HG02840 (cell line): ENCODE data around the gene TRIM66.
"Not testable (repeated sequence)": the region's sequence is repeated elsewhere in the genome, so short reads cannot be mapped to it uniquely, and the experiment has no call there.

ENCODE experiments used
- ATAC-seq: cut with Tn5 transposase; IDR thresholded peaks from one replicate; pipeline ENCODE4 v1.9.1; 2021; ENCODE audit warnings: mild to moderate bottlenecking, moderate library complexity, moderate number of reproducible peaks; ENCODE audit not compliant: unreplicated experiment, low FRiP score

TRIM66 gene

GRCh38 chr11:8692417-8692816, 10.0 kb upstream of the TRIM66 start:
- no peak for ATAC-seq

DNA sequence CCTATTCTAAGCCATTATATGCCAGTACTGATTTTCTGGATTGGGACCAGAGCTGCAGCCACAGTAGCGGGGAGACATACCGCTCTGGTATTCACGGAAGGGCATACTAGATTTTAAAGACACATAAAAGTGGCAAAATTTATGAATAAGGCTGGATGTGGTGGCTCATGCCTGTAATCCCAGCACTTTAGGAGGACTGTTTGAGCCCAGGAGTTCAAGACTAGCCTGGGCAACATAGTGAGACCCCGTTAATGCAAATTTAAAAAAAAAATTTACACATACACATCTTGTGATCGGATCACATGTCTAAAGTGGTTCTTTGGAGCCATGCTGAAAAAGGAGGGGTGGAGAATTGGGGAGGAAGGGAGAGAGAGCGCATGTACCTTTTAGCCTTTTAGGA, 9.1 kb upstream of the TRIM66 start:
- no peak for ATAC-seq

DNA sequence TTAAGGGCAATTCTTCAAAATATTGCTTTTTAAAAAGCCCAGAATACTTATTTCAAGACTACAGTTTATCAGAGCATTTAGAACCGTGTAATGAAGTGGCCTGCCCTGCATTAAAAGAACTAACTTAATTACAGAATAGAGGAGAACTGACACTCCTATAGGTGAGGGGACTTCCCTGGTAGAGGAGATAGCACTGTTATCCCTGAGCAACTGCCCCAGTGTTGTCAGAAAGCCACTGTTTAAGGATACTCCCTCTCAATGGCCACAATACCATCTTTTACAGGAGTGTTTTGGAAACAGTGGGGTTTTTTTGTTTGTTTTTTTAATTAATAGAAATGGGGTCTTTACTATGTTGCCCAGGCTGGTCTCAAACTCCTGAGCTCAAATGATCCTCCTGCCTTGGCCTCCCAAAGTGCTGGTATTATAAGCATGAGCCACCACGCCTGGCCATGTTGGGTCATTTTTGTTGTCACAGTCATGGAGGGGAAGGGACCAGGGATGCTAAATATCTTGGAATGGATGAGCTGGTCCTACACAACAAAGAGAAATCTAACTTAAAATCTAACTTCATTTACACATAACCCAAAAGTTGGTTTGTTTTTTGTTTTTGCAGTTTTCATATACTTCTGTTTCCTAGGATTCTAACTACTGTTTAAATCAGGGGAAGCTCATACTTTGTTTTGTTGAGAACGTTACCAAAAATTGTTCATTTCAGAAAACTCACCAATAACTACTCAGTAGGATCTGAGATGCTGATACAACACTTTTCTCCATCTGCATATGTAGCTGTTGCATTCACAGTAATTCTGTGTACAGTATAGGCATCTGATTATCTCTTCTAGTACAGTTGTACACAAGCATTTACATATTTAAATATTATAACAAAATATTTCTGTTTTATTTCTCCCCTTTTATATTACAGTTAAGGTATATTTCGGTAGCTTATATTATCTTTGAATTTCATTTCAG, 8.2 kb upstream of the TRIM66 start:
- ATAC-seq: no peak

GRCh38 chr11:8689726-8690255, 7.3 kb upstream of the TRIM66 start:
- no peak for ATAC-seq

DNA sequence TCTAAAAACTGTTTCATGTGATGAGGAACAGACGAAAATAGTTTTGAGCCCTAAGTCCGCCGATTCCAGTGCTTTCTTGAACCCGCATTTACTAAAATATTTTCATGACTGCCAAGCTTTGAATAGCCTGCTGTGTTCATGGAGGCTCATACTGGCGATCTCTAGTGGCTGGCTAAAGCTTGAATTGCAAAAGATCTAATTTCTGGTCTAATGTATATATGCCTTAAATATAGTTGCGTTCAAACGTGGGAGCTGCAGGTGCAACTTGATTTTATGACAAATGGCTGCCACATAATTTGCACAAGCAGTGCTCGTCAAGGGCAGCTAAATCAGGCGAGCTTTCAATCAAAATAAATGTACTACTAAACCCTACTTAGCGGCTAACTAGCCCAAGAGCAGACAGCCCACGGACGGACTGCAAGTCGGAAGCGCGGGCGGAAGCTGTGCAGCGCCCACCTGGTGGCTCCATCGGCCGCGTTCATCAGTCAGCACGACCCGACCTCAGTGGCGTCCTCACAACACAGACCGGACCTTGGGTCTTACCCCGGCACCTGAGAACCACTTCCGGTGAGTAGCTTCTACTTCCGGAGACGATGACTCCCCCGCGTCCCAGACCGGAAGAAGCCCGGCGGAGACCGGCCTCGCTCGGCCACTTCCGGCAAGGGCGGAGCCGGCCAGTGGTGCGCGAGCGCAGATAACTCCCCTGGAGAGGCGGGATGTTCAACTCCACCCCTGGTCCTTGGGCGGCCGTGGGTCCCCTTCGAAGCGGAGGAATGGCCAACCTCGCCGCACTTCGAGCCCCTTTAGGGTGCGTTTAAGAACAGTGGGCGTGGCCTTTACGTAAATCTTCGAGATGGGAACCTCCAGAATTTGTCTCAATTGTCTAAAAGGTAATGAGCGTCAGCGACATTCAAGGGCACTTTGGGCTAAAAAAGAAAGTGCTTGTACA, 6.2 kb upstream of the TRIM66 start:
- ATAC-seq: peak; percentile 98

GRCh38 chr11:8686325-8686724, 3.9 kb upstream of the TRIM66 start:
- ATAC-seq: no peak

- ATAC-seq: no peak
Measured at GRCh38 chr11:8685820-8686219, 3.4 kb upstream of the TRIM66 start.

GRCh38 chr11:8685306-8685705, 2.8 kb upstream of the TRIM66 start:
- ATAC-seq: no peak

- no peak for ATAC-seq
Measured at GRCh38 chr11:8684600-8685290, 2.3 kb upstream of the TRIM66 start.

DNA sequence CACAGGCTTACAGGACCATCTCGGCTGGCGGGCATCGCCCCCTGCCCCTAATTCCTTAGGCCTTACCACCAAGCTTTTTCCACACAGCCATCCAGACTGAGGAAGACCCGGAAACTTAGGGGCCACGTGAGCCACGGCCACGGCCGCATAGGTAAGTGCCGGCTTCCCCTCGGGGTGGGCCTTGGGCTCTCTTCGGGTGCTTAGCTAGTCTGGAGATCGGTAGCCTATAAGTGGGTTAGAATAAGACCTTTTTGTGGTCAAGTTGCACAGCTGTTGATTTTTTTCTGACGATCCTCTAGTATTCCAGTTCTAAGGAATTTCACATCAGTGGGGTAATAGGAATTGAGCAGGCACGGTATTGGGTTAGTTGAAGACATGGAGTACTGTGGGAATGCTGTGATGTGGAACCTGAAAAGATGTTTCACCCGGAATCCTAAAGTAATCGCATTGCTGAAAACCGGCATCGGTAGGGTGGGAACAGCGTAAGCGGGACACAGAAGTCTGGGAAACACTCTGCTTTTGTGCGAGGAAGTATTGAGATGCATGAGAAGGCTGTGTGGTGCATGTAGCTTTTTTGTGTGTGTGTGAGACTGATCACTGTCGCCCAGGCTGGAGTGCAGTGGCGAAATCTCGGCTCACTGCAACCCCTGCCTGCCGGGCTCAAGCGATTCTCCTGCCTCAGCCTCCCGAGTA, 796 bp upstream of the TRIM66 start:
- ATAC-seq: no peak

DNA sequence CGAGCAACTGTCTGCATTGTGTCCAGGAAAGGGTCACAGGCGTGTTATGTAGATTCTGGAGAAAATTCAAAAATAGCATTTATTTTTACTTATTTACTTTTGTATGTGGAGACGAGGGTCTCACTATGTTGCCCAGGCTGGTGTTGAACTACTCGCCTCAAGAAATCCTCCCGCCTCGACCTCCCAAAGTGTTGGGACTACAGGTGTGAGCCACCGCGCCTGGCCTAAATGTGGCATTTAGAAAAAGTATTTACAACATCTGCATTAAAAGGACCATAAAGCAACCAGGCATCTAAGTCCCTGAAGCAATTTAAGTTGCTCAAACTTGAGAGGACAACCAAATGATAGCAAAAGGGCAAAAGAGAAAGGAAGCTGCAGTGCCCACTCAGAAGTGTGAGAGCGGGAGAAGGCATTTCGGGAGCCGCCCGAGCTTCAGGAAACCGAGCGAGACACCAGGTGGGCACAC, 595 bp downstream of the TRIM66 start:
- ATAC-seq: peak; percentile 27

DNA sequence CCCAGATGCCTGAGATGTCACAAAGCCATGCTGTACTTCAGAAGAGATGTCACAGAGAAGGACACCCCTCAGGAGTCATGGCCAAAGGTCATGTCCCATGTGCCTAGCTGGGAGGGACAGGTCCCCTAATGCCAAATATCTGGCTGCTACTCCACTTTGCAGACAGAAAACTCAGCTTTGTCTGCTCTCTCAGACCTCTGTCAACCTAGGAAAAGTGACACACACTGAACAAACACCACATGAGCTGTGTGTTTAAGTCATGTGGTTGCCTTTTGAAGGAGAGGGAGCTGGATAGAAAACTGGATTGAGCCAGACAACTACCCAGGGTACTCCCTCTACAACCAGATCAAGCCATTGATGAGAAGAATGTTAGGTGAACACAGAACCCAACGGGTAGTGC, 3.5 kb downstream of the TRIM66 start:
- no peak for ATAC-seq

DNA sequence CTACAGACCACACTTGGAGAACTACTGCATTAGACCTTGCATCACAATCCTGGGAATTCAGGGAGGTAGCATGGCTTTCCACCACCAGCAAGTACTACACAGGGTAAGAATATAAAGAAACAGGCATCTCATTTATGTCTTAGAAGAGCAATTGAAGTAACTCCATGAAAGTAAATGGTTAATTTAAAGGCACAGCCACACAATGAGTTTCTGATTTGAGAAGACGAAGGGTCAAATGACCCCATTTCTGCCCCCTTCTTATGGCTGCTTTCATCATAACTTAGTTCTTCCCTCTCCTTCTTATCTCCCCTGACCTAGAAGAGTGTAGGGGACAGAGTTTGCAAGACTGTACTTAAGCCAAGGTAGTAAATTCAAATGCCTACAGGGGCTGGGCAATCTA, 6.0 kb downstream of the TRIM66 start:
- no peak for ATAC-seq

DNA sequence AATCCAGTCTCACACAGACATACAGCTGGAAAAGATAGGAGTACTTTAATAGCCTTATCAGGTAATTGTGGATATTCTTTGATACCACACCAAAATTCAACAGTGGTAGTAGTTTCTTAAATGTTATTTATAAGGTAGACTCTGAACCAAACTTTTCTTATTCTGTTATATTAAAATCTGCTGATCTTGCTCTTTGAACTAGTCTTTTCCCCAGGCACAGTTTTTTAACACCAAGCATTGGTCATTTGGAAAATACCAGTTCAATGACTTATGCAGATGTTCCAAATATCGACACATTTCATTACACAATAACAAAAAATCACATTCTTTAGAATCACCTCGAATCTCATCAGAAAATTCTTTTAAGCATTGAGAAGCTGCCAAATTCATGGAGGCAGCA, 7.6 kb downstream of the TRIM66 start:
- no peak for ATAC-seq

- no peak for ATAC-seq
Measured at GRCh38 chr11:8672346-8672745, 10.1 kb downstream of the TRIM66 start.

DNA sequence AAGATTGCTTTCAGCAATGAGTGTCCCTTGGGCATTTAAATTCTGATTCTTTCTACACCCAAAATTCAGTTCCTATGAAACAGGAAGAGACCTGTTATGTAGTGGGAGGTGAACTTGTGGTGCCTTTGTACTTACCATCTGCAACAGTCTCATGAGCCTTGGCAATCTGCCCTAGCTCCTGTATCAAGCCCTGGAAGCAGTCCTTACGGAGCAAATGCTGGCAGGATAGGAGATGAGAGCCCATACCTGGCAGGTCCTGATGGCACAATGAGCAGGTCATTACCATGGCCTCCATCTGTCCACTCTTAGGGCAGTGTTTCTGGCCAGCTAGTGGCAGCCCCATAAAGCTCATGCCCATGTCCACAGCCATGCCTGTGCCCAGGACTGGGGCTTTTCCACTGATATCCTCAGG, 10.8 kb downstream of the TRIM66 start:
- ATAC-seq: no peak

- no peak for ATAC-seq
Measured at GRCh38 chr11:8671193-8671612, 11.3 kb downstream of the TRIM66 start.

DNA sequence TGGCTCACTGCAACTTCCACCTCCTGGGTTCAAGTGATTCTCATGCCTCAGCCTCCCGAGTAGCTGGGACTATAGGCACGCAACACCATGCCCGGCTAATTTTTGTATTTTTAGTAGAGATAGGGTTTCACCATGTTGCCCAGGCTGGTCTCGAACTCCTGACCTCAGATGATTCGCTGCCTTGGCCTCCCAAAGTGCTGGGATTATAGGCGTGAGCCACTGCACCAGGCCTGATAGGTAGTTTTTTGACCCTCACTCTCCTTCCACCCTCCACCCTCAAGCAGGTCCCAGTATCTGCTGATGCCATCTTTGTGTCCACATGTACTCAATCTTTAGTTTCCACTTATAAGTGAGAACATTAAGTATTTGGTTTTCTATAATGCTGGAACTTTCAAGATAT, 12.4 kb downstream of the TRIM66 start:
- not testable (repeated sequence) for ATAC-seq

DNA sequence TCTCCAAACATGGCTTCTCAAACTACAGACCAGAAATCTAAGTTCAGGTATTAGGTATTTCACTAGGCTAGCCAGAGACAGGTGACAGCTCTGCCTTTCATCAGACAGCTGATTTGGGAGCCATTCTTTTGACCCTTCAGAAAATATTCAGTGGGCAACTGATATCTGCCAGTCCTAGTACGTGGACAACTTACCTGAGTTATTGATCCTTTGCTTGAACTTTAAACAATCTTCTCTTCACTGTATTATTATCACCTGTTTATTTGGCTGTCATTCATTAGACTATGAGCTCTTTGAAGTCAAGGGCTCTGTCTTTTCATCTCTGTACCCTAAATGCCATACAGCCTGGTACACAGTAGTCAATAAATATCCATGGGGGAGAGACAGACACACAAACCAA, 17.2 kb downstream of the TRIM66 start:
- no peak for ATAC-seq
